CD1c-positive myeloid dendritic cell (primary cell): ENCODE measurements around the gene ARAP2.

ENCODE experiments used
- DNase-seq: peaks from one replicate; pipeline ENCODE4 v3.0.0-alpha.2; 2016; ENCODE audit errors: extremely low spot score

The ARAP2 gene

DNA sequence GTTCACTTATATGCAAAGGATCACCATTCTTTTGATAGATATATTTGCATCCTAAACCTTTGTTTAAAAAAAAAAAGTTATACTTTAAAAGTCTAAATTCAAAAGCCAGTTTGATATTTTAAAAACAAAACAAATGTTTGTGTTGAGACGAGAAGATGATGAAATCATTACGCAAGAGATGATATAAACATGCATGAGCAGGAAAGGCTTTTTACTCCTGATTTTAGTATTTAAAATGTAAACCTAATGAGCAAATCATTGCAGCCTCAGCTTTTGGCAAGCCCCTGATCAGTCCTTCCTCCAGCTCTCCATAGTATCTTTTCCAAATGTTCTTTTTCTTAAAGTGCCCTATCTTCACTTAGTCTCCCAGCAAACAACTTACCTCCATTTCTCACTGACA is 115.6 kb downstream of the ARAP2 start:
- DNase-seq = peak; percentile 11

- DNase-seq = no peak
Observed at GRCh38 chr4:36123906-36124305, 120.4 kb downstream of the ARAP2 start.

DNA sequence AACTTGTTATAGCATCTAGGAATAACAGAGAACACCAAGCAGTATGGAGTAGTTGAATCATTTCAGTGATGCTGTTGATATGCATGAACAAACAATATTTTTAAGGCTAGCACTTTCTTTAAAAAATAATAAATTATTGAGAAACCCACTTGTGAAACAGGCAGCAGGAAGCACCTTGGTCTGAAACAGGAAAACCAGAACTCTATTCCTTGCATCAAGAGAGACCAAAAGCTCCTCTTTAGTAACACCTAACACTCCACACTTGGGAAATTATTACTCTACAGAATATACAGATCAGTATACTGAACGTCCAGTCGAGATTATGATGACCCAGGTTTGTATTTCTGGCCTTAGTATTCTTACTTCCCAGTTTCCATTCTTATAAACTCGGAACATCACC is 129.0 kb downstream of the ARAP2 start:
- DNase-seq = no peak

- no peak for DNase-seq
Observed at GRCh38 chr4:36111172-36111571, 133.1 kb downstream of the ARAP2 start.

DNA sequence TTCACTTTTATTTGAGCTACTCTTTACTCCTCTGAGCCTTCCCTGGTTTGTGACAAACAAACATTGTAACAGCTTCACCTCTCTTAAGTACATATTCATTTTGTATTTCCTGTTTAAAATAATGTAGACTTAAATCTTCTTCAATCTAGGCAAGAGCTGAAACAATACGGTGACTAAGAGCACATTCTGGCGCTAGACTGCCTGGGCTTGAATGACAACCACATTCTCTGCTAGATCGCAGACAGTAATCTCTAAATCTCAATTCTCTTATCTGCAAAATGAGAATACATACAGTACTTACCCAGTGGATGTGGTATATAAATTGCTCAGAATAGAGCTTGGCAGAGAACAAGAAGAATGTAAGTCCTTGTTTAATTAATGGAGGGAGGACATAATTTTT is 144.8 kb downstream of the ARAP2 start:
- DNase-seq = no peak

GRCh38 chr4:36094995-36095394 is 149.3 kb downstream of the ARAP2 start:
- DNase-seq = no peak

DNA sequence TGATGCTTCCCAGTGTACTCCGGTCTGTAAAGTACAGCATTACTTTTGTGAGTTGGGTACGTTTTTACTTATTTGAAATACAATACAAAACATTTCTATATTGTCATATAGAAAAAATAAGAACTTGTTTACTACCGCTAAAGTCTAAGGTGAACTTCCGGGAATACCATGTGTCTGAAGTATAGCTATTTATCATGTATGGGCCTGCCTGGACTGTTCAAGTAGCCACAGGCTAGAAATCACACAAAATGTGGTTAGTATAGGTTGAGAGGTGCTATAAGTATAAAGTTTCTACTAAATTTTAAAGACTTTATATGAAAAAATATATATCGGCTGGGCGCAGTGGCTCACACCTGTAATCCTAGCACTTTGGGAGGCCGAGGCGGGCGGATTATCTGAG is 152.3 kb downstream of the ARAP2 start:
- DNase-seq = no peak

DNA sequence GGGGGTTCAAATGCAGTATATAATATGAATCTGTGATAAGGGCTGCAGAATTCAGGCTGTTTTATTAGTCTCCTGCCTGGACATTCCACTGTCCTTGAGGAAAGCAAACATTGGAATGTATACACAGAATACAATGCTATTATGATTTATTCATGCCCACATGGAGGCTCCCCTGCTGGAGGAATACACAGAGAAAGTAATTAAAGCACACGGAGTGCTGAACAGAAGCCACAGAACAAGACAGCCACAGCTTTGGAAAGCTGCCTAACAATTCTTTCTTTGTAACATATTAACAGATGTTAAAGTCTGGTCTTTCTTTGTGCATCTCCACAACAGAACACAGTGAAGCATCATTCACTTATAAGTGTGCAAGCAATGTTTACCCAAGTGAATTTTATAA is 155.8 kb downstream of the ARAP2 start:
- DNase-seq = no peak

DNA sequence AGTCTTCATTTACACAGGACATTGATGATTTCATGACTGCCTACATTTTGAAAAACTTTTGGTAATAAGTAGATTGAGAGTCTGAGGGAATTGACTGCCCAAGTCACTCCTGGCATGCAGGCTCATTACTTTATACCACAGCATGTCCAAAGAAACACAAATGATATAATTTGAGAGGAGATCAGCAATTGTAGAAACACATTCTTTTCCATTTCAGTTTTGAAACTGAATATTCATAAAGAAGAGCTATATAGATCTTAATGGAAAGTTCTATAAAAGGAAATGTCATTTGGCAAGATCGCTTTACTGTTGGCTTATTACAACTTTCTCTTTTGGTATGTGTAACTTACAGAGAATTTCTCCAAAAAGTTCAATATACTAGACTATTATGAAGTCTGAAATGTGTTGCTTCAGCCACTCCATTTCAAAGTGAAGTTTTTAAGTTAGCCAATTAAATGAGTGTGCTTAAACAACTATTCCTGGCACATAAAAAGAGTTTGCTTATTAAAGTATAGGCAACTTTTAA is 158.0 kb downstream of the ARAP2 start:
- DNase-seq = no peak

GRCh38 chr4:36082817-36083216 is 161.5 kb downstream of the ARAP2 start:
- DNase-seq = no peak

GRCh38 chr4:36081185-36081584 is 163.1 kb downstream of the ARAP2 start:
- no peak for DNase-seq

- no peak for DNase-seq
Observed at GRCh38 chr4:36079666-36080065, 164.6 kb downstream of the ARAP2 start.

DNA sequence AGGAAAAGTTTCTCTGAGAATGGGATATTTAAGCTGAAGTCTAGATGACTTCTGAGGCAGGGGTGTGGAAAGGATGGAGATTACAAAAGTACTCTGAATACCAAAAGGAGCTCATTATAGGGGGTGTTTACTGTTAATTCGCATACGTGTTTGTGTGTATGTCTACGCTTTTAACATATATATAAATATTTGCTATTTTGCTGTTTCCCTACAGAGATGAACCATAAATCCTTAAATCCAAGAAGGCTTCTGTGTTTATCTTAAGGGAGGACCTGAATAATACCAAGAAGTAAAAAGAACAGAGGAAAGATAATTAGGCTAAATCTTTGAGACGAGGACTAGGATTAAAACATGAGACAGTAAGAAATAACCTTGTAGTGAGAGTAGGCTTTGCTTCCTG is 166.0 kb downstream of the ARAP2 start:
- DNase-seq = no peak

GRCh38 chr4:36072529-36072928 is 171.8 kb downstream of the ARAP2 start:
- no peak for DNase-seq

DNA sequence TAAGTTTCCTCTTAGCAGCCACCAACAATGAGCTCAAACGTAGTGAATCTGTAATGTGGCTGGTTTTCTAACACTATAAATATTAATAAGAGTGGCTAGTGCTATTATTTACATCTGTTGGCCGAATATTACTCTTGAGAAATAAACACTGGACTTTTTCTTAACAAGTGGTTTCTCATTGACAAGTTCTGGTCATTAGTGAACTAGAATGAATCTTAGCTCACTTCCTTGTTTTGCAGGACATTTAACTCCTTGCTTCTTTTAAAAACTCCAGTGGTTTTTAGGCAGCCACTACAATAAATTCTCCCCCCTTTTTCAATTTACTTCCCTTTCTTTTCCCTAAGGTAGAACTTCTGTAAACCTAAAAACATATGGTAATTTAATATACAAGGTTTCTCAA is 177.2 kb downstream of the ARAP2 start:
- DNase-seq = no peak

- DNase-seq = no peak
Observed at GRCh38 chr4:36065274-36065871, 178.9 kb downstream of the ARAP2 start.

- DNase-seq = no peak
Observed at GRCh38 chr4:36064117-36064516, 180.2 kb downstream of the ARAP2 start.

GRCh38 chr4:36056136-36056535 is 188.2 kb downstream of the ARAP2 start:
- no peak for DNase-seq

GRCh38 chr4:36054694-36055422 is 189.5 kb downstream of the ARAP2 start:
- DNase-seq = no peak

- no peak for DNase-seq
Observed at GRCh38 chr4:36053930-36054329, 190.4 kb downstream of the ARAP2 start.

- no peak for DNase-seq
Observed at GRCh38 chr4:36051634-36052033, 192.7 kb downstream of the ARAP2 start.

GRCh38 chr4:36046026-36046425 is 198.3 kb downstream of the ARAP2 start:
- DNase-seq = no peak

GRCh38 chr4:36043901-36044300 is 200.4 kb downstream of the ARAP2 start:
- no peak for DNase-seq

DNA sequence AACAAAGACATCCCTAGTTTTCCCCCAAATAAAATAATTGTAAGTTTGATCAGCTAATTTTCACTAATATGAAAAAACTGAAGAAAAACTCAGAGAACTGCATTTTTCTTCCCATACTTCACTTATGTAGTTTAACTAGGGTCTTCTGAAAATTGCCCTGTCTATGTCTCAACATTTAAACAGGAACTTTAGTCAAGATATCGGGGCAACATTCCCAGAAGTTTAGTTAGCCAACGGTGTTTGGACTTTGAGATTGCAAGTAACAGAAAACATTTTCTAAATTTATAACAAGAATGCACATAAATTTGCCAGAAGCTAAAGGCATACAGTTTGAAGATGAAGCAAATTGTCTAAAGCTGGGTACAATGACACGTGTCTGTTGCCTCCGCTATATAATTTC is 201.1 kb downstream of the ARAP2 start:
- DNase-seq = no peak
